OCI-LY3 (cell line): Measurements from ENCODE around the gene SHISA7.

ENCODE experiments used
- CTCF ChIP-seq: fragments of 200-600, 300-600 bp; sonication (generic); IDR thresholded peaks from 2 replicates; pipeline ENCODE4 v1.5.1; 2014; ENCODE audit warnings: antibody characterized with exemption, low read length, low read depth
- EZH2phosphoT487 ChIP-seq: fragments of 200-600 bp; shearing (Covaris generic); IDR thresholded peaks from 2 replicates; pipeline ENCODE4 v1.6.1; 2018; ENCODE audit warnings: antibody characterized with exemption, mixed run types, low read depth

GRCh38 chr19:55391191-55391670 is 51.9 kb downstream of the SHISA7 start:
- TF ChIP-seq CTCF, result no peak
- no peak for TF ChIP-seq EZH2phosphoT487
